GM06990 (cell line): ENCODE data around the gene CTSD.

Experiments used
- DNase-seq: peaks from one replicate; pipeline ENCODE4 v3.0.0-alpha.2; 2011; ENCODE audit not compliant: insufficient read length; ENCODE audit errors: extremely low read depth
- H3K27me3 ChIP-seq: replicated peaks from 2 replicates; pipeline ENCODE4 v1.6.0; 2011; ENCODE audit warnings: low read length; ENCODE audit not compliant: control insufficient read depth, insufficient read depth
- H3K36me3 ChIP-seq: 2 replicates; pipeline ENCODE4 v1.5.1; 2011; ENCODE audit warnings: low read length; ENCODE audit not compliant: control insufficient read depth, insufficient read depth
- H3K4me3 ChIP-seq: replicated peaks from 2 replicates; pipeline ENCODE4 v1.5.1; 2011; ENCODE audit warnings: low read depth, mild to moderate bottlenecking, control low read depth, low read length
- TF ChIP-seq, protein P1 (sequence below): IDR thresholded peaks from 2 replicates; pipeline ENCODE4 v1.5.1; 2011; ENCODE audit warnings: low read length, control low read depth, mild to moderate bottlenecking, inconsistent platforms; ENCODE audit not compliant: insufficient read depth, poor library complexity, severe bottlenecking

CTSD gene

DNA sequence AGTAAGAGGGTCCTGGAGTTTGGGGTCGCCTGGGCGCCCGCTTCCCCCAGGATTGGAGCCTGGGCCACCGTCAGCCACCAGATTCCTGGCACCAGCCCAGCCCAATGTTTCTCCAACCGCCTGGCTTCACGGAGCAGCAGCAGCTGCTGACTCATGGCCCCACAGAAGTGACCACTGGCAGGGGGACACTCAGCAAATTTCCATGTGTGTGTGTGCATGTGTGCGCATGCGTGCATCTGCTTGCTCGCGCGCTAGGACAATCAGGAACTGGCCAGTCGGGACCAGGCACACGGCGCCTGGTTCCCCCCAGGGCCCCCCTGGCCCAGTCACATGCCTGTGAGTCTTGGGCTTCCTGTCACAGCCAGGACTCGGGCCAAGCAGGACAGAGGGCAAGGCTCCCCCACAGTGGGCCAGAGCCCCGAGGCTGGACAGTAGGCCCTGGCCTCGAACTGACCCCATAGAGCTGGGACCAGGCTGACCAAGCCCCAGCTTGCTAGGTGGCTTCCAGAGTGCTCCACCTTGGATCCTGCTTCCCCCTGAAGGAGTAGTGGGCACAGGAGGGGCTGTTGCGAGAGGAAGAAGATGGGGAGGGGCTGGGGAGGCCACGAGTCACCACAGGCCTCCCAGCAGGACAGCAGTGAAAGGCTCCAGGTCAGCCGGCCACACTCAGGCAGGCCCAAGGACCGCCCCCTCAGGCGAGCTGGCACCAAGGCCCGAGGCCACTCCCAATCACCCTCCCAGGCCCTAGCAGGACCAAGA lies 3.2 kb downstream of the CTSD start:
- Histone ChIP-seq H3K27me3 (no peaks in the 10 kb centered on the region), H3K4me3 (no peak overlapping the region), H3K36me3 (peaks cover 2% of the 10 kb centered on the region)
- TF ChIP-seq, protein P1, sequence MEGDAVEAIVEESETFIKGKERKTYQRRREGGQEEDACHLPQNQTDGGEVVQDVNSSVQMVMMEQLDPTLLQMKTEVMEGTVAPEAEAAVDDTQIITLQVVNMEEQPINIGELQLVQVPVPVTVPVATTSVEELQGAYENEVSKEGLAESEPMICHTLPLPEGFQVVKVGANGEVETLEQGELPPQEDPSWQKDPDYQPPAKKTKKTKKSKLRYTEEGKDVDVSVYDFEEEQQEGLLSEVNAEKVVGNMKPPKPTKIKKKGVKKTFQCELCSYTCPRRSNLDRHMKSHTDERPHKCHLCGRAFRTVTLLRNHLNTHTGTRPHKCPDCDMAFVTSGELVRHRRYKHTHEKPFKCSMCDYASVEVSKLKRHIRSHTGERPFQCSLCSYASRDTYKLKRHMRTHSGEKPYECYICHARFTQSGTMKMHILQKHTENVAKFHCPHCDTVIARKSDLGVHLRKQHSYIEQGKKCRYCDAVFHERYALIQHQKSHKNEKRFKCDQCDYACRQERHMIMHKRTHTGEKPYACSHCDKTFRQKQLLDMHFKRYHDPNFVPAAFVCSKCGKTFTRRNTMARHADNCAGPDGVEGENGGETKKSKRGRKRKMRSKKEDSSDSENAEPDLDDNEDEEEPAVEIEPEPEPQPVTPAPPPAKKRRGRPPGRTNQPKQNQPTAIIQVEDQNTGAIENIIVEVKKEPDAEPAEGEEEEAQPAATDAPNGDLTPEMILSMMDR = no peak
- DNase-seq = no peak

DNA sequence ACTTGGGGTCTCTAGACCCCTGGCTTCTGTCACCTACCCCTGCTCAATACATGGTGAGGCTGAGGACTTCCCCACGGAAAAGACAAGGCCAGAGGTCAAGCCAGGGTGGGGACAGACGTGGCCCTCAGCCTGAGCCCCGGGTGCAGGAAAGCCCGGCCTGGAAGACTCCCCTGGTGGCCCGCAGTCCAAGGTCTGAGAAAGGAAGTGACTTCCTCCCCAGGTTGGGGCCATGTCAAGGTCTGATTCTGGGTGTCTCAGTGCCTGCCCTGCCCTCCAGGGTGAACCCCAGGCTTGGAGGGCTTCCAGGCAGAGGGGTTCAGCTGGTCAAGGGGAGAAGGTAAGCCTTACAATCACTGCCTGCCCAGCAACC lies 3.9 kb downstream of the CTSD start:
- DNase-seq = no peak
- Histone ChIP-seq H3K36me3 (peaks cover 2% of the 10 kb centered on the region), H3K4me3 (no peak overlapping the region), H3K27me3 (no peaks in the 10 kb centered on the region)
- TF ChIP-seq, protein P1 = no peak

DNA sequence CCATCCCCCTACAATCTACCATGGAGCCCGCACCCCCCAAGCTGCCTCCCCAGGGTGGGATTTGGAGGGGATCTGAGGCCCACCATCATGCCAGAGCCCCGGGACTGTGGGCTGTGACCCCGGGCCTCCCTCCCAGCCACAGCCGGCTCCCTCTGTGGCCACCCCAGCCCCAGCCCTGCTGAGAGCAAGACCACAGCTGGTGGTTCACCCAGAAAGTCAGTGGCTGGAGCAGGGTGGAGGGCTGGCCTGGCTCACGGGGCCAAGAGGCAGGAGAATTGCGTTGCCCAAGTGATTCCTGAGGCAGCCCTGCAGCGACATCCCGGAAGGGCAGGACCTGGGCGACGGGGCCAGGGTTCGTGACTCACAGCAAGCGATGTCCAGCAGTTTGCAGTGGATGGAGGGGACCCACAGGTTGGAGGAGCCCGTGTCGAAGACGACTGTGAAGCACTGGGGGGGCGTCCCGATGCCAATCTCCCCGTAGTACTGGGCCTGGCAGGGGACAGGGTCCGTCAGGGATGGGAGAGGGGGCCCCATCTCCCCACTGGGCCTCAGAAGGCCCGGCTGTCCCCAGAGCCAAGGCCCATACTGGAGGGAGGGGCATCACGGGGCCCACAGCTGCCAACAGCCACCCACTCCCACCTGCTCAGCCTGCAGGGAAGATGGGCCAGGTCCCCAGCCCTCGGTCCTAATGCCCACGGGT lies 4.4 kb downstream of the CTSD start:
- no peak overlapping the region for H3K4me3 ChIP-seq
- peaks cover 2% of the 10 kb centered on the region for H3K36me3 ChIP-seq

DNA sequence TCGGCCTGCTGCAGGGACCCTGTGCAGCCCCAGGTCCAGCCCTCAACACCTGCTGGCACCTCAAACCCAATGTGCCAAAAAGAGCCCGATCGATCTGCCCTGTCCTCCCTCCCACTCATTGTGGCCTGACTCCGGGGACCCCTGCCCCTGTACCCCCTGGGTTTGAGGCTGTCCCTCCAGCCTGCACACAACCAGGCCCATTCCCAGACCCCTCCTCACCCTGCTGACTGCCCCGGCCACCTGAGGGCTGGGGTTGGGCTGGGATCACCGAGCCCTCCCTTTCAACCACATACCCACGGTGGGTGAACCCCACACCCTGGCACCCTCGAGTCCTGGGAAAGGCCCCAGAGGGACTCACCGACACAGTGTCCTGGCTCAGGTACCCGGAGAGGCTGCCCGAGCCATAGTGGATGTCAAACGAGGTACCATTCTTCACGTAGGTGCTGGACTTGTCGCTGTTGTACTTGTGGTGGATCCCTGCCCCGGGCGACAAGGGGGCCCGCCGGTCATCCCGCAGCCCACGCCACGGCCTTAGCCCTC lies 5.0 kb downstream of the CTSD start:
- TF ChIP-seq, protein P1 = no peak

More for the DNA sequence above, 4.4 kb downstream of the CTSD start:
- DNase-seq = no peak
- H3K27me3 ChIP-seq = no peaks in the 10 kb centered on the region
- TF ChIP-seq, protein P1 = no peak

DNA sequence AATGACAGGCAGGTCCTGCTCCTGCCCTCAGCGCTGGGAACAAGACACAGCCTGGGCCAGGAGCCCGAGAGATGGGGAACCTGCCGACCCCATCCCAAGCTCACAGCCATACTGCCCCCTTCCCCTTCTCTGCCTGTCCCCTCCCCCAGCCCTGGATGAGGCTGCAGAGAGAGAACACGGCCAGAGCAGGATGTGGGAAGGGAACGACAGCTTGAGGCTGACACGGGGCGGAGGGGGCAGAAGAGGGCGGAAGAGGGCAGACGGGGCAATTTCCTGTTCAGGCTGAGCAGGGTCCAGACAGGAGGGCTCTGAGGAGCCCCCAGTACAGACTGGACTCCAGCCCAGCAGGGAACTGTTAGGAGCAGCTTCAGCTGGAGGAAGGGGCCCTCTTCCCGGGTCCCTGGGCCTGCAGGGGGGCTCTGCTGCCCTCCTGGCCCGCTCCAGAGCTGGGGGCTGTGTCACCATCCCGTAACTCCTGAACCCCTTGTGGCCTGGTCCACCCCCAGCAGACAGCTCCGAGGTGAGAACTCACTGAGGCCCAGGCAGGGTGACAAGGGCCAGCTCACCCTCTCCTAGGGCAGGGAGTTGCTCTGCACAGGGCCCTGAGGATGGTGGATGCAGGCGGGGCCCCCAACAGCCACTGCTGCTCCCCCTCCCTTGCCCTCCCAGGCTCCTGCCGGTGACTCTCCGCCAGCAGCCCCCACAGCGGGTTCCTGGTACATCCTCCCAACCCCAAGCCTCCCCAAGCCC lies 5.7 kb downstream of the CTSD start:
- Histone ChIP-seq H3K36me3 (peaks cover 2% of the 10 kb centered on the region), H3K27me3 (no peaks in the 10 kb centered on the region), H3K4me3 (no peak overlapping the region)
- DNase-seq = no peak
- TF ChIP-seq, protein P1 = no peak

More for the DNA sequence above, 5.0 kb downstream of the CTSD start:
- DNase-seq = no peak
- Histone ChIP-seq H3K27me3 (no peaks in the 10 kb centered on the region), H3K36me3 (peaks cover 2% of the 10 kb centered on the region), H3K4me3 (no peak overlapping the region)
